GM19328 (cell line): ENCODE data around the gene ADGRE2.
A peak's percentile ranks its signal among the peaks of the same experiment; 100 is the strongest.

ENCODE experiments used
- ATAC-seq: cut with Tn5 transposase; IDR thresholded peaks from one replicate; pipeline ENCODE4 v1.9.1; 2021; ENCODE audit warnings: mild to moderate bottlenecking, moderate library complexity; ENCODE audit not compliant: unreplicated experiment

ADGRE2 gene

DNA sequence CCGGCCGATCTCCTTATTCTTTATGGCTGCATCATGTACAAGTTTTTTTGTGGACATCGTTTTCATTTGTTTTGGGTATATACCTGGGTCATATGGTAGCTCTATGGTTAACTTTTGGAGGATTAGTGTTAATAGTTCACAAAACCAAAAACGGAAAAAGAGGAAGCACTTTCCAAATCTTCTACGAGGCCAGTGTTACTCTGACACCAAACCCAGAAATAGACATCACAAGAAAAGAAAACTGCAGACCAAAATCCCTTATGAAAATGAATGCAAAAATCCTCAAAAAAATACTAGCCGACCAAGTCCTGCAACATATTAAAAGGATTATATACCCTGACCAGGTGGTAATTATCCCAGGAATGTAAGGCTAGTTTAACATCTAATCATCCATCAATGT, 29.8 kb downstream of the ADGRE2 start:
- no peak for ATAC-seq

- no peak for ATAC-seq
These were observed 31.5 kb downstream of the ADGRE2 start for GRCh38 chr19:14746886-14747285.

GRCh38 chr19:14735915-14736314, 42.4 kb downstream of the ADGRE2 start:
- no peak for ATAC-seq

DNA sequence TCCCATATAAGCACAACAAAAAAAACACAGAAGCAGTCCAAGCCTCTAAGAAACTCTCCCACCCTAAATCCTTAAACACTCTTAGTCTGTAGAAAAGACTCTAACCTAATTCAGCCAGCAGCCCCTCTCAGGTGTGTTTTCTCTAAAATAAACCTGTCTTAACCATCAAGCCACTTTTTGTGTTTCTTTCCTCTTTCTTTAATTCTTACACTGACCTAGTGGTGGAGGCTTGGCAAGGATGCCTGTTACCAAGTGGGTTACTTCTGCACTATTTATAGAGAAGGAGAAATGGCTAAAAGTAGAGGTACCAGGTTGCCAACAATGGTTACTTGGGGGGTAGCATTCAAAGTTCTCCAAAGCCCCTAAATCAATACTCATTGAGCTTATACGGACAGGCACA, 44.8 kb downstream of the ADGRE2 start:
- ATAC-seq, result no peak

DNA sequence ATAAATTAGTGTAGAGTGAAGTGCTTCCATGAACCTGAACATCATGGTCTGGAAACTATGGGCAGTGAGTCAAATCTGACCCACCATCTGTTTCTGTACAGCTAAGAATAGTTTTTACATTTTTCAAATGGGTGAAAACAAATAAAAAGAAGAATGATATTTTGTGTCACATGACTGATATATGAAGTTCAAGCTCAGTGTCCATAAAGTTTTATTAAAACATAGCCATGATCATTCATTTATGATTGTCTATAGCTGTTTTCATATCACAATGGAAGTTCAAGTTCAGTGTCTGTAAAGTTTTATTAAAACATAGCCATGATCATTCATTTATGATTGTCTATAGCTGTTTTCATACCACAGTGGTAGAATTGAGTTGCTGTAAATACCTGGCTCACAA, 45.9 kb downstream of the ADGRE2 start:
- ATAC-seq, result no peak

GRCh38 chr19:14731200-14731599, 47.2 kb downstream of the ADGRE2 start:
- ATAC-seq, result no peak

DNA sequence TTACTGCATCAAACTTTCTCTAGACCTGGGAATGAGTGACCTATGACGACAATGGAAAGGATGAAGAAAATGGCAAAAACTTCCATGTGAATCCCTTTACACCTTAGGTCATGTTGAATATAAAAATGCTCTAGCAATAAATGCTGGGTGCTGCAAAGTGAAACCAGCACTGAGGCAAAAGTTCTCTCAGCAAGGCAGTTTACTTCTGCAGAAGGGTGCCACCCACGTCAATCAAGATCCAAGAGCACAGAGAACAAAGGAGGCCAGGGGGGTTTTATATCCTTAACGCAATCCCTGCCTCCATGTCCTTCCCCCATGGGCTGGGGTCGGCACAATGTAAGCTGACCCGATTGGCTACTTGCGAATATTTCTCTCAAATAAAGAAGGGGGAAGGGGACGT, 49.8 kb downstream of the ADGRE2 start:
- no peak for ATAC-seq

DNA sequence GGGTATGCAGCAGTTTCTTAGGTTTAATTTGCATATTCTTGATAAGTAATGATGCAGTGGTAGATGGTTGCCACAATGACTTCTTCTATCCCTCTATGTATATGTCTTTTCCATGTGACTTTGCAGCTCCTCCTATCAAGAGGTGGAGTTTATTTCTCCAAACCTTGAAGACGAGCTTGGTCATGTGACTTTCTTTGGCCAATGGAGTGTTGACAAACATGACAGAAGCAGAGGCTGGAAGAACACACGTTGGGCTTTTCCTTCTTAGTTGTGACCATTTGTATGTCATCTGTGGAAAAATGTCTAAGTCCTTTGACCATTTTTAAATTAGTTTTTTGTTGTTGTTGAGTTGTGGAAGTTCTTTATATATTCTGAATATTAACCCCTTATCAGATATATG, 56.2 kb downstream of the ADGRE2 start:
- ATAC-seq, result no peak

DNA sequence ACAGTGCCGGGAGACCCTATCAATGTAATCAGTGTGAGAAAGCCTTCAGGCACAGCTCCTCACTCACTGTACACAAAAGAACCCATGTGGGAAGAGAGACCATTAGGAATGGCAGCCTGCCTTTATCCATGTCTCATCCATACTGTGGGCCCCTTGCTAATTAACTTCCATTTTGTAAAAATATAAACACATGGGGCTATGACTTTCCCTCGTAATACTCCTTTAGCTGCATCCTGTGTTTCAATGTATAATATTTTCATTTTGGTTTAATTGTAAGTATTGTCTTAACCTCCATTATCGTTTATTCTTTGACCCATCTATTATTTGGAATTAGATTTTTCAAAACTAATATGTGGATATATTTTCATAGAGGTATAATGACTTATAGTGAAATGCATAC, 59.2 kb downstream of the ADGRE2 start:
- ATAC-seq, result no peak

DNA sequence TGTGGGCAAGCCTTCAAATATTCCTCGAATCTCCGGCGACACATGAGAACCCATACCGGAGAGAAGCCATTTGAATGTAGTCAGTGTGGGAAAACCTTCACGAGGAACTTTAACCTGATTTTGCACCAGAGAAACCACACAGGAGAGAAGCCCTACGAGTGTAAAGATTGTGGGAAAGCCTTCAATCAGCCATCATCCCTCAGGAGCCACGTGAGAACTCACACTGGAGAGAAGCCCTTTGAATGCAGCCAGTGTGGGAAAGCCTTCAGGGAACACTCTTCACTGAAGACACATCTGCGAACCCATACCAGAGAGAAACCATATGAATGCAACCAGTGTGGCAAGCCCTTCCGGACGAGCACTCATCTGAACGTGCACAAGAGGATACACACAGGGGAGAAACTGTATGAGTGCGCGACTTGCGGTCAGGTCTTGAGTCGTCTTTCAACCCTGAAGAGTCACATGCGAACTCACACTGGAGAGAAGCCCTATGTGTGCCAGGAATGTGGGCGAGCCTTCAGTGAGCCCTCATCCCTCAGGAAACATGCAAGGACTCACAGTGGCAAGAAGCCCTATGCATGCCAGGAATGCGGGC, 59.7 kb downstream of the ADGRE2 start:
- ATAC-seq, result no peak

GRCh38 chr19:14715841-14716240, 62.5 kb downstream of the ADGRE2 start:
- ATAC-seq, result no peak

- ATAC-seq, result no peak
These were observed 73.9 kb downstream of the ADGRE2 start for GRCh38 chr19:14704450-14704849.

GRCh38 chr19:14703833-14704232, 74.5 kb downstream of the ADGRE2 start:
- ATAC-seq, result no peak

GRCh38 chr19:14700711-14701375, 77.5 kb downstream of the ADGRE2 start:
- no peak for ATAC-seq

GRCh38 chr19:14699641-14700040, 78.7 kb downstream of the ADGRE2 start:
- no peak for ATAC-seq

- no peak for ATAC-seq
These were observed 82.9 kb downstream of the ADGRE2 start for GRCh38 chr19:14695471-14695870.

DNA sequence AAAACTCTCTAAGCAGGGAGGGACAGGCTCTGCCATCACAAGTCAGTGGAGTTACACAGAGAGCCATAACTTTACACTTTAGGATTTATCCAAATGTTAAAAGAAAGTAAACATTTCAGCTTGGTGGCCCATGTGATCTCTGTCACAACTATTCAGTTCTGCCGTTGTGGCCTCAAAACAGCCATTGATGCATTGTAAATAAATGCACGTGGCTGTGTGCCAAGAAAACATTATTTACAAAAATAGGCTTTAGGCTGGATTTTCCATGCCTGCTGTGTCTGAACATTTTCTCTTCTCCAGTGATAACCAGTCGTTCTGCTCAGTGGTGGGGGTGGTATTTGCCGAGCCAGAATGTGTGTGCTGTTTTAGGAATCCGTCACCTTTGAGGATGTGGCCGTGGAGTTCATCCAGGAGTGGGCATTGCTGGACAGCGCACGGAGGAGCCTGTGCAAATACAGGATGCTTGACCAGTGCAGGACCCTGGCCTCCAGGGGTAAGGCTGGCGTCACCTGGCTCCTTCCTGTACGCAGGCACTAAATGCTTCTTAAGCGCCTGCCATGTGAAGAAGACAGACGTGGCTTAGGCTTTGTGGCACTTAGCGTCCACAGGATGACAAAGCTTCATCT, 83.6 kb downstream of the ADGRE2 start:
- no peak for ATAC-seq

GRCh38 chr19:14689598-14690503, 88.5 kb downstream of the ADGRE2 start, which contains the start of gene ZNF333:
Gene ZNF333, plus strand, starts transcription at chr19:14690048. Its CDS starts 3,444 bp downstream, at chr19:14693492.
- ATAC-seq, result peak; percentile 85

GRCh38 chr19:14686411-14686810, 91.9 kb downstream of the ADGRE2 start:
- ATAC-seq, result no peak

DNA sequence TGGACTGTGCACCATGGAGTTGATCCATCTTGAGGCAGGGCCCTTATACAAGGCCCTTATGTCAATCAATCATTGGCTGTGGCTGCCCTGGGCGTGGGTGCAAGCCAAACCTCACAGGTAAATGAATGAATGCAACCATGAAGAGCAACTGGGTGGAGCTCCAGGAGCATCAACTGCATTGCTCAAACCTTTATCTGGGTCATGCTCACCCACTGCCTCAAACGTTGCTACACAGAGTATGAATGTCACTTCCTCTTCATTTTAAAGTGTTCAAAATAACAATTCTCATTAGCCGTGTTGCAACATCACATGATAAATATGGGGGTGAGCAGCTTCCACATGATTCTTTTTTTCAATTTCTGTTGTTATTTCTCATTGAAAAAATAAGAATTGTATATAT, 94.9 kb downstream of the ADGRE2 start:
- no peak for ATAC-seq
